Measurements from ENCODE around the gene CDC42SE2.

GRCh38 chr5:131381021-131381420 lies 117.2 kb downstream of the CDC42SE2 start:
- TF ChIP-seq, protein P1, sequence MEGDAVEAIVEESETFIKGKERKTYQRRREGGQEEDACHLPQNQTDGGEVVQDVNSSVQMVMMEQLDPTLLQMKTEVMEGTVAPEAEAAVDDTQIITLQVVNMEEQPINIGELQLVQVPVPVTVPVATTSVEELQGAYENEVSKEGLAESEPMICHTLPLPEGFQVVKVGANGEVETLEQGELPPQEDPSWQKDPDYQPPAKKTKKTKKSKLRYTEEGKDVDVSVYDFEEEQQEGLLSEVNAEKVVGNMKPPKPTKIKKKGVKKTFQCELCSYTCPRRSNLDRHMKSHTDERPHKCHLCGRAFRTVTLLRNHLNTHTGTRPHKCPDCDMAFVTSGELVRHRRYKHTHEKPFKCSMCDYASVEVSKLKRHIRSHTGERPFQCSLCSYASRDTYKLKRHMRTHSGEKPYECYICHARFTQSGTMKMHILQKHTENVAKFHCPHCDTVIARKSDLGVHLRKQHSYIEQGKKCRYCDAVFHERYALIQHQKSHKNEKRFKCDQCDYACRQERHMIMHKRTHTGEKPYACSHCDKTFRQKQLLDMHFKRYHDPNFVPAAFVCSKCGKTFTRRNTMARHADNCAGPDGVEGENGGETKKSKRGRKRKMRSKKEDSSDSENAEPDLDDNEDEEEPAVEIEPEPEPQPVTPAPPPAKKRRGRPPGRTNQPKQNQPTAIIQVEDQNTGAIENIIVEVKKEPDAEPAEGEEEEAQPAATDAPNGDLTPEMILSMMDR (IDR thresholded peaks at IDR 0.05), result no peak
- TF ChIP-seq POLR2AphosphoS5 (IDR thresholded peaks at IDR 0.05; ENCODE audit: insufficient read depth in 1 of 2, low read depth in 1 of 2), result no peak
